ENCODE results near the gene AGBL1.

Gene AGBL1

GRCh38 chr15:86701611-86701963, 621.9 kb downstream of the AGBL1 start:
- TF ChIP-seq TAF1 (IDR thresholded peaks at IDR 0.05; ENCODE audit: borderline replicate concordance, insufficient read depth, low read length) (no peak), REST (IDR thresholded peaks at IDR 0.05; ENCODE audit: insufficient read depth in 1 of 2, low read depth in 2 of 2, low read length in 2 of 2) (no peak), POLR2AphosphoS5 (IDR thresholded peaks at IDR 0.05; ENCODE audit: low read depth, low read length) (no peak), SIN3A (IDR thresholded peaks at IDR 0.05; ENCODE audit: borderline replicate concordance, insufficient read depth, low read length) (no peak), FOXP2 (optimal IDR thresholded peaks at IDR 0.05; ENCODE audit: borderline replicate concordance, extremely low read depth, extremely low read length, insufficient read depth) (no peak)

GRCh38 chr15:86706813-86707212, 627.1 kb downstream of the AGBL1 start:
- TF ChIP-seq REST (IDR thresholded peaks at IDR 0.05; ENCODE audit: insufficient read depth in 1 of 2, low read depth in 2 of 2, low read length in 2 of 2) (no peak), POLR2AphosphoS5 (IDR thresholded peaks at IDR 0.05; ENCODE audit: low read depth, low read length) (no peak), SIN3A (IDR thresholded peaks at IDR 0.05; ENCODE audit: borderline replicate concordance, insufficient read depth, low read length) (no peak)

GRCh38 chr15:86711476-86711875, 631.8 kb downstream of the AGBL1 start:
- TF ChIP-seq POLR2AphosphoS5 (IDR thresholded peaks at IDR 0.05; ENCODE audit: low read depth, low read length) (no peak), TAF1 (IDR thresholded peaks at IDR 0.05; ENCODE audit: borderline replicate concordance, insufficient read depth, low read length) (no peak), FOXP2 (optimal IDR thresholded peaks at IDR 0.05; ENCODE audit: borderline replicate concordance, extremely low read depth, extremely low read length, insufficient read depth) (no peak), REST (IDR thresholded peaks at IDR 0.05; ENCODE audit: insufficient read depth in 1 of 2, low read depth in 2 of 2, low read length in 2 of 2) (no peak), SIN3A (IDR thresholded peaks at IDR 0.05; ENCODE audit: borderline replicate concordance, insufficient read depth, low read length) (no peak)

GRCh38 chr15:86714241-86714640, 634.6 kb downstream of the AGBL1 start:
- TF ChIP-seq FOXP2 (optimal IDR thresholded peaks at IDR 0.05; ENCODE audit: borderline replicate concordance, extremely low read depth, extremely low read length, insufficient read depth) (no peak), REST (IDR thresholded peaks at IDR 0.05; ENCODE audit: insufficient read depth in 1 of 2, low read depth in 2 of 2, low read length in 2 of 2) (no peak), SIN3A (IDR thresholded peaks at IDR 0.05; ENCODE audit: borderline replicate concordance, insufficient read depth, low read length) (no peak), POLR2AphosphoS5 (IDR thresholded peaks at IDR 0.05; ENCODE audit: low read depth, low read length) (no peak)

GRCh38 chr15:86725628-86726027, 646.0 kb downstream of the AGBL1 start:
- TF ChIP-seq REST (IDR thresholded peaks at IDR 0.05; ENCODE audit: insufficient read depth in 1 of 2, low read depth in 2 of 2, low read length in 2 of 2) (no peak), SIN3A (IDR thresholded peaks at IDR 0.05; ENCODE audit: borderline replicate concordance, insufficient read depth, low read length) (no peak), POLR2AphosphoS5 (IDR thresholded peaks at IDR 0.05; ENCODE audit: low read depth, low read length) (no peak), TAF1 (IDR thresholded peaks at IDR 0.05; ENCODE audit: borderline replicate concordance, insufficient read depth, low read length) (no peak), FOXP2 (optimal IDR thresholded peaks at IDR 0.05; ENCODE audit: borderline replicate concordance, extremely low read depth, extremely low read length, insufficient read depth) (no peak)

Data from PFSK-1 (cell line).